ENCODE data around the gene PML.
A peak's percentile ranks its signal among the peaks of the same experiment; 100 is the strongest.

PML gene

GRCh38 chr15:73985101-73985873 lies 9.2 kb upstream of the PML start:
- DNase-seq, result no peak

DNA sequence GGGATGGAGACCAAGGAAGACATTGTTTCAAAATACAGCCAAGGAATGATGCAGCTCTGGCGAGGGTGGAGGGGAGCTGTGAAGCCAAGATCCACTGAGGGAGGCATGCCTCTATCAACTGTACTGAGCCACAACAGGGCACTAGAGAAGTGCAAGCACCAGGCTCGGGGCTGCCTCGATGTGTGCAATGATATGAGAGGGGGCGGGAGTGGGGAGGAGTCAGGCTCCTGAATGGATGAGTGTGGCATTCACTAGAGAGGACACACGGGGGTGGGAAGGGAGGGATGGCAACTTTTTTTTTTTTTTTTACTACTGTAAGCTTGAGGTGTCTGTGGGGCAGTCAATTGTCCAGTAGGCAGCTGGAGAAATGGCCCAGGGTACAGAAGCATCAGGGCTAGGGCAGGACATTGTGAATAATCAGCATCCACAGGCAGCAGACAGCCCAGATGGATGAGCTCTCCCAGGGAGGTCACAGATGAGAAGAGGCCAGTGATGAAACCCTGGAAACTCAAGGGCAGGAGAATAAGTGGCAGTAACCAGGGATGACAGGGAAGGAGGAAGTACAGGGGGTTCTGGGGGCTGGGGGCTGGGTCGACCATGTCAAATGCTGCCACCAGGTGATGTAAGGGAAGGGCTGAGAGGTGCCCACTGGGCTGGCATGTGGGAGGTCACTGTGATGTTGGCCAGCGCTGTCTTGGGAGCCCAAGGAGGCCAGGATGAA lies 8.3 kb upstream of the PML start:
- peak in 1 of 3 donors; percentile 31 for DNase-seq

DNA sequence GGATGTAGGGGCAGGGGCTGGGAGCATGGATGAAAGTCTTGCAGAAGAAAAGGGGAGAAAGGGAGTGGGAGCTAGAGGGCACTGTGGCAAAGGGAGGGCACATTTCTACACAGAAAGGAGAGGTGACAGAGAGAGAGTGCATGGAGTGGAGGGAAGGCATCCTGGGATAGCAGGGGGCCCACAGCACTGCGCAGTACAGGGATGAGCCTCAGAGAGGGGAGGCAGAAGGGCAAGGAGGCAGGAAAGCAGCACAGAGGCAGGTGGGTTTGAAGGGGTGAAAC lies 7.8 kb upstream of the PML start:
- no peak for DNase-seq

GRCh38 chr15:73987250-73987649 lies 7.3 kb upstream of the PML start:
- DNase-seq, result no peak

- peak; percentile 69 to 85 (median 85) for DNase-seq
Observed at GRCh38 chr15:73987681-73988444, 6.7 kb upstream of the PML start.

GRCh38 chr15:73988445-73988969 lies 6.0 kb upstream of the PML start:
- DNase-seq, result no peak

- peak; percentile 32 to 56 (median 44) for DNase-seq
Observed at GRCh38 chr15:73989001-73989798, 5.3 kb upstream of the PML start.

GRCh38 chr15:73990250-73991005 lies 4.1 kb upstream of the PML start:
- DNase-seq, result no peak

GRCh38 chr15:73991260-73991659 lies 3.3 kb upstream of the PML start:
- no peak for DNase-seq

DNA sequence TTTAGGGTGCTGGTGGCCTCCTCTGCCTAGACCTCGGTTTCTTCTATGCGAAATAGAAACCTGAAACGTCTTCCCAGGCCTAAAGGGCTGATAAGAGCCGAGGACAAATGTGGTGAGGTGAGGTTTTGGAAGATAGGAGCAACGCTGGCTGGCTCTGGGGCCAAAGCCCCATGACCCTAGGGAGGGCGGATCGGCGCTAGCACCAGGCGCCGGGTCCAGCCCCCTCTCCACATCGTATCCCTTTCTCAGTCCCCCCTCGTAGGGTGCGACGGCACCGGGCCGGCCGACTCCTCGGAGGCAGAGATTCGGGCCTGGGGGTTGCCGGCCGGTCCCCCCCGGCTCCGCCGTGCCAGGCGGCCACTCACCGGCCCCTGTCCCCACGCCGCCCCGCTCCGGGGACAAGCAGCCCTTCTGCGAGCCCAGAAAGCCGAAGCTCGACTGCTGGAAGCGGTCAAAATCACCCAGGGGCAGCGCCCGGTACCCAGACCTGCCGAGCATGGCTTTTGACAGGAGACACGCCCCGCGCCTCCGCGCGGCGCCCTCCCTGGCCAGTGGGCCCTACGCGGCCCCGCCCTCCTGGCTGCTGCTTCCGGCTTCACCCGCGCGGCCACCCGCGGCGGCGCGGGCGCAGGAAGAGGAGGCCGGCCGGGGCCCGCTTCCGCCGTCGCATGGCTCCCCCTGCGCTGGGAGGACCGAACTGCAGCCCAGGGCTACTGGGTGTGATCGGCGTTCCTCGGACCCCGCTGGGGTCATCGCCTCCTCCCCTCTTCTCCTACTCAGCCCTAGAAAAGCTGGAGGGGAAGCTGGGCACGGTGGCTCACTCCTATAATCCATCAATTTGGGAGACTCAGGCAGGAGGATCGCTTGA lies 2.6 kb upstream of the PML start, which contains the start of gene STOML1:
TSS of gene STOML1 (minus strand) at position 570 of the 868 bp plus-strand sequence. CDS start at position 498, 72 bp downstream.
- peak; percentile 97 to 99 (median 98) for DNase-seq

DNA sequence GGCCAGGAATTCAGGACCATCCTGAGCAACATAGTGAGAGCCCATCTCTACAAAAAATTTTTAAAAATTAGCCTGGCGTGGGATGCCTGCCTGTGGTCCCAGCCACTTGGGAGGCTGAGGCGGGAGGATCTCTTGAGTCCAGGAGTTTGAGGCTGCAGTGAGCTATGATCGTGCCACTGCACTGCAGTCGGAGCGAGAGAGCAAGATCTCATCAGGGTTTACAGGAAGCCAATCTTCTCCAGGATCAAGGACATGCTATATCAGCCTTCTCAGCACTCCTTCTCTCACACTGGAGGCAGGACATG lies 2.0 kb upstream of the PML start:
- no peak for DNase-seq

DNA sequence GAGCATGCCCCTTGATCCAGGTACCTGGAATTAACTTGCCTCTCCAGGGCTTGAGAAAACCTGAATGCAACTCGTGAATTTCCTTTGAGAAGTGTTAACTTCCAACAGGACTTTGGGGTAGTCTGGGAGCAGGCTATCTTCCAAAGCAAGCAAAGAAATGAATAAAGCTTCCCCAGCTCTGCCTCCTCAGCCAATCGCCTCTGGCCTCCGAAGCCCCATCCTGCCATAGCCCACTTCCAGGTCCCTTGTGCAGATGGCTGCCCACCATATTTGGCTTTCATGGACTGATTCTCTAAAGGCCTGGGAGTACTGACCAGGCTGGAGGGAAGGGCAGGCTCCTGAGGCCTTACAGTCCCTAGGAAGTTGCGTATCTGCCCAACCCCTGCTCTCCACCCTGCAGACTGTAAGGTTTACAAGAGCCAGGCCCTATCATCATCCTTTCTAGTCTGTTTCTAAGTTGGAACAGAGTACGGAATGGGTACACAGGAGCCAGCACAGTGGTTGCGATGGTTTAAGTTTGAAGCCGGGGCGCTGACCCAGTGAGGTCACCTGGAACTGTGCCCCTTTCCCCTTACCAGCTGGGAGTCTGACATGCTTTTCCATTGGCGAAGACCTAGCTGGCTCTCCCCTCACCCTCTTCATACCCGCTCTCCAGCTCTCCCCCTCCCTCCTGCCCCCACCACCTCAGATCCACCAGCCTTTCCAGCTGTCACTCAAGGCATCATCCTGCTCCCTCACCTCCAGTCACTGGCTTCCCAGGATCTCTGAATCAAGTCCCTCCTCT lies 1.1 kb upstream of the PML start:
- DNase-seq, result no peak

- peak; percentile 53 to 73 (median 61) for DNase-seq
Observed at GRCh38 chr15:73994912-73995622, 551 bp downstream of the PML start.

GRCh38 chr15:73996267-73996666 lies 1.8 kb downstream of the PML start:
- no peak for DNase-seq

DNA sequence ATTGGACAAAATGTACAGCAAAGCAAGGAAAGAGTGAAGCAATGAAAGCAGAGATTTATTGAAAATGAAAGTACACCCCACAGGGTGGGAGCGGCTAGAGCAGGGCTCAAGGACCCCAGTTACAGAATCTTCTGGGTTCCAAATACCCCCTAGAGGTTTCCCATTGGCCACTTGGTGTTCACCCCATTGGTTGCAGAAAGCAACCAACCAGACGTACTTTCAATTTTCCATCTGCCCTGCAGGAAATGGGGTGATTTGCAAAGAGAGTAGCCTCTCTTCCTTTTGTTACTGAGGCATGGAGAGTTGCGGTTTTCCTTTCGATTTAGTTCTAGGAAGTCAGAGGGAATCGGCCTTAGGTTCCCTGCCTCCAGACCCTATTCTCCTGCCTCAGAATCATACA lies 2.4 kb downstream of the PML start:
- peak; percentile 80 to 93 (median 83) for DNase-seq

DNA sequence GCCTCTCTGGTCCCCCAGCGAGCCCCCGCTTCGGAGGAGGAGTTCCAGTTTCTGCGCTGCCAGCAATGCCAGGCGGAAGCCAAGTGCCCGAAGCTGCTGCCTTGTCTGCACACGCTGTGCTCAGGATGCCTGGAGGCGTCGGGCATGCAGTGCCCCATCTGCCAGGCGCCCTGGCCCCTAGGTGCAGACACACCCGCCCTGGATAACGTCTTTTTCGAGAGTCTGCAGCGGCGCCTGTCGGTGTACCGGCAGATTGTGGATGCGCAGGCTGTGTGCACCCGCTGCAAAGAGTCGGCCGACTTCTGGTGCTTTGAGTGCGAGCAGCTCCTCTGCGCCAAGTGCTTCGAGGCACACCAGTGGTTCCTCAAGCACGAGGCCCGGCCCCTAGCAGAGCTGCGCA lies 3.5 kb downstream of the PML start:
- no peak for DNase-seq

DNA sequence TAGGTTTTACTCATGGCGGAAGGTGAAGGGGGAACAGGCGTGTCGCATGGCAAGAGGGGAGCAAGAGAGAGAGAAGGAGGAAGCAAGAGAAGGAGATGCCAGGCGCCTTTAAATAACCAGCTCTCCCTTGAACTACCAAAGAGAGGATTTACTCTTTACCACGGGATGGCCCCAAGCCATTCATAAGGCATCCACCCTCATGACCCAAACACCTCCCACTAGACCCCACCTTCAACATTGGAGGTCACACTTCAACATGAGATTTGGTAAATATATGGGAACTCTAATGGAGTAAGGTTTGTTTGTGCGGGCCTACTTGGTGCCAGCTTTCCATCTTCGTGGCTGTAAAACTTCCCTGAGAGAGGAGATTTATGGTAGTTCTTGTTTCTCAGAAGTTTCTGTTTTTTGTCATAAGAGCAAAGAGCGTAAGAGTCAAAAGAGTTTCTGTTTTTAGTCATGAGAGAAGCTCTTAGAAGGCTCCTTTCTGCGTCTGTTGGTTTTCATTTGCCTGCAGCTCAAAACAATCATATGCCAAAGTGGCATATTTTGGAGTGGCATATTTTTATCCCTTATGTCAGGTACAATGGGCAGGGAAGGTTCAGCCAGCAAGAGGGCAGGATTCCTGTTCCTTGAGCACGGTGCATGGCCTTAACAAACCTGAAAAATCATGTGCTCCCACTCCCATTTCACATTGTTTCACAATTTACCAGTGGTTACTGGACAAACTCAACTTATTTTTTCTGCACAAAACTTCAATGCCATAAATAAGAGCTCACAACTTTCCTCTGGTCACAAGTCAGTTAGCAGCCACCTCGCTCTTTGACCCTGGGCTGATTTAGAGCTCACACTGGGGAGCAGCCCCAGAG lies 12.5 kb downstream of the PML start:
- no peak for DNase-seq

- no peak for DNase-seq
Observed at GRCh38 chr15:74007820-74008371, 13.4 kb downstream of the PML start.

All from suppressor macrophage treated with lipopolysaccharide for 1 hour (primary cell).